ENCODE measurements around the gene SPOCK1. TPM values are rescaled to one million over a fixed set of nuclear protein-coding genes. Genes with fewer than 3 reads are reported as not detected.

Gene SPOCK1
- total and polyA plus RNA-seq, 10 donors, result 0.50 to 17.0 (median 6.6) TPM

DNA sequence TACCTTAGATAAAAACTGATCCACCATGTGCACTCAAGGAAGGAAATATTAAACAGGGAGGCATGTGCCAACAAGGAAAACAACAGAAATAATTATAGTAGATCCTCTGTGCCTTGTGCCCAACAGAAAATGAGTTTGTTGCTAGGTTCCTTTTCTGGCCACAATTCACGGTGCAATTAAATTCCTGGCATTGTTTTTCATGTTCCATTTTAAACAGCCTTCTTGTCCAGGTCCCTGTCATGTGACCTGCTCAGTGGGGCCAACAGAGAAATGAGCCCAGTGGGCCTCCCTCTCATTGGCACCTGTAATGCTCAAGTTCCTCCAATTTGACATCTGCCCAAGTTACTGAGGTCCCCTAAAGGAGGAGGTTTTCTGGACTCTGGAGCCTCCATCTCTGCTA lies 56.5 kb downstream of the SPOCK1 start:
- no peak for DNase-seq
- no peaks in the 10 kb centered on the region for H3K4me1 ChIP-seq
- no peaks in the 10 kb centered on the region for H3K9me3 ChIP-seq
- WGBS, 5 donors, result 56 to 79% (median 73%) methylated on average over 1 of the region's 1 CpG
- H3K36me3 ChIP-seq, result no peaks in the 10 kb centered on the region
- peaks cover 0 to 21% (median 0%) of the 10 kb centered on the region in 7 donors for H3K27me3 ChIP-seq (replicated peaks in 1 of 7)
- H3K4me3 ChIP-seq, result no peak overlapping the region
- TF ChIP-seq POLR2AphosphoS5 (IDR thresholded peaks at IDR 0.05), result no peak
- TF ChIP-seq, protein P1, sequence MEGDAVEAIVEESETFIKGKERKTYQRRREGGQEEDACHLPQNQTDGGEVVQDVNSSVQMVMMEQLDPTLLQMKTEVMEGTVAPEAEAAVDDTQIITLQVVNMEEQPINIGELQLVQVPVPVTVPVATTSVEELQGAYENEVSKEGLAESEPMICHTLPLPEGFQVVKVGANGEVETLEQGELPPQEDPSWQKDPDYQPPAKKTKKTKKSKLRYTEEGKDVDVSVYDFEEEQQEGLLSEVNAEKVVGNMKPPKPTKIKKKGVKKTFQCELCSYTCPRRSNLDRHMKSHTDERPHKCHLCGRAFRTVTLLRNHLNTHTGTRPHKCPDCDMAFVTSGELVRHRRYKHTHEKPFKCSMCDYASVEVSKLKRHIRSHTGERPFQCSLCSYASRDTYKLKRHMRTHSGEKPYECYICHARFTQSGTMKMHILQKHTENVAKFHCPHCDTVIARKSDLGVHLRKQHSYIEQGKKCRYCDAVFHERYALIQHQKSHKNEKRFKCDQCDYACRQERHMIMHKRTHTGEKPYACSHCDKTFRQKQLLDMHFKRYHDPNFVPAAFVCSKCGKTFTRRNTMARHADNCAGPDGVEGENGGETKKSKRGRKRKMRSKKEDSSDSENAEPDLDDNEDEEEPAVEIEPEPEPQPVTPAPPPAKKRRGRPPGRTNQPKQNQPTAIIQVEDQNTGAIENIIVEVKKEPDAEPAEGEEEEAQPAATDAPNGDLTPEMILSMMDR (IDR thresholded peaks at IDR 0.05 in 8 of 11, conservative IDR thresholded peaks at IDR 0.05 in 3 of 11), result no peak
- TF ChIP-seq POLR2A (IDR thresholded peaks at IDR 0.05), result no peak
- intact Hi-C loops (cut with DNase I; ENCODE audit: low total_unique reads), result no loop called here
- no peak overlapping the region for H3K27ac ChIP-seq

DNA sequence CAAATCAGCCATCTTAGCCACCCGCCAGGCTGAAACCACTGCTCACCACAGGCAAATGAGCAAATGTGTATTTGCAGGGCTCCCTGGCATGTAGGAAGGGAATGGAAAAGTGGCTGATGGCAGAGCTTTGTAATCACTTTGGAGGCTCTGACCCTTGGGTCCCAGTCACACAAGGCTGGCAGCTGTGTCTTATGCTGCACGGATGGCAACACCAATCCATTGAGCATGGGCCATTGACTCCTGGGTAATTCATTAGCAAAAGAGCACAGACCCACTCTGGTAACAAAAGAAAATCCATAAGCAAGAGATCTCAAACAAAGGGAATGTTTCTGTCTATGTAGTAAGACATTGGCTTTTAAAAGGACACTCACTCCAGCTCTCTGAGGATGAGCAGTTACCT lies 57.6 kb downstream of the SPOCK1 start:
- H3K4me1 ChIP-seq, result no peaks in the 10 kb centered on the region
- no peak overlapping the region for H3K27ac ChIP-seq
- peaks cover 0 to 24% (median 0%) of the 10 kb centered on the region in 7 donors for H3K27me3 ChIP-seq (replicated peaks in 1 of 7)
- no peak overlapping the region for H3K4me3 ChIP-seq
- no peak for DNase-seq
- H3K9me3 ChIP-seq, result no peaks in the 10 kb centered on the region
- TF ChIP-seq, protein P1 (IDR thresholded peaks at IDR 0.05 in 8 of 11, conservative IDR thresholded peaks at IDR 0.05 in 3 of 11), result no peak
- TF ChIP-seq POLR2A (IDR thresholded peaks at IDR 0.05), result no peak
- TF ChIP-seq POLR2AphosphoS5 (IDR thresholded peaks at IDR 0.05), result no peak
- WGBS, 5 donors, result 75 to 98% (median 94%) methylated on average over 2 of the region's 2 CpGs
- intact Hi-C loops (cut with DNase I; ENCODE audit: low total_unique reads), result no loop called here
- no peaks in the 10 kb centered on the region for H3K36me3 ChIP-seq

DNA sequence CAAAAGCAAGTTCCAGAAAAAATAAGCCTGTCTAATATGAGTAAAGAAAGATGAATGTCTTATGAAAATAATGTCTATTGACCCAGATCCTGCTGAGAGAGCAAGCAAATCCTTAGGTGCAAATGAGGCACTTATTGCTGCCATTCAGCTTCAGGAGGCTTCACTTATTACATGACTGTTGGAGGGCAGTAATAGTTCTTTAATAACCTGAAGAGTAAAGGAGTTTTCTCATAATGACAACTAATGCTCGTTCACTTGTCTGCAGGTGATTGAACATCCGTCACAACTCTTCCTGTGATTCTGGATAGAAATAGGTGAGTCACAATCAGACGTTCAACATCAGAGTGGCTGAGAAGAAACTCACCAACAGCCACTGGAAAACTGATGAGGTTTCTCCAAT lies 58.3 kb downstream of the SPOCK1 start:
- H3K27me3 ChIP-seq (replicated peaks in 1 of 7), result peaks cover 0 to 31% (median 0%) of the 10 kb centered on the region in 7 donors
- no peaks in the 10 kb centered on the region for H3K4me1 ChIP-seq
- TF ChIP-seq POLR2A (IDR thresholded peaks at IDR 0.05) (no peak), POLR2AphosphoS5 (IDR thresholded peaks at IDR 0.05) (no peak)
- TF ChIP-seq, protein P1 (IDR thresholded peaks at IDR 0.05 in 8 of 11, conservative IDR thresholded peaks at IDR 0.05 in 3 of 11), result no peak
- no peaks in the 10 kb centered on the region for H3K9me3 ChIP-seq
- 44 to 76% (median 52%) methylated on average over 3 of the region's 3 CpGs for WGBS, 5 donors
- no peak overlapping the region for H3K4me3 ChIP-seq
- H3K27ac ChIP-seq, result no peak overlapping the region
- intact Hi-C loops (cut with DNase I; ENCODE audit: low total_unique reads), result no loop called here
- H3K36me3 ChIP-seq, result no peaks in the 10 kb centered on the region
- no peak for DNase-seq

DNA sequence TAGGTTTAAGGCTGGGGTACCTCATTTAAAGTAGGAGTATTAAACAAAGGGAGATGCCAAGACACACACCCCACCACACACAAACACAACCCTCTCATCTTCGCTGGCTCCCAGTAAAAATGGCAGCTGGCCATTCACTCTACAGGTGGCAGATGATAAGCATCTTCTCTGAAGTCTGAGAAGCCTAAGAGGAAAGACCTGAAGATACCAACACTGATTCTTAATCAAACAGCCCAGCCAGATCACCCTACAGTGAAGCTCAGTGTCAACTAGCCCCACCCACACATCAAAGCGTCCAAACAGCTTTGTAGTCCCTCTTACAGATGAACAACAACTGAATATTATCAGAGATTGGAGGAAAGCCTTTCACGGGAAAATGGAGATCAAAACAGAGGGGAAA lies 59.5 kb downstream of the SPOCK1 start:
- TF ChIP-seq POLR2AphosphoS5 (IDR thresholded peaks at IDR 0.05), result no peak
- TF ChIP-seq POLR2A (IDR thresholded peaks at IDR 0.05), result no peak
- TF ChIP-seq, protein P1 (IDR thresholded peaks at IDR 0.05 in 8 of 11, conservative IDR thresholded peaks at IDR 0.05 in 3 of 11), result no peak
- Histone ChIP-seq H3K4me1 (no peaks in the 10 kb centered on the region), H3K27me3 (replicated peaks in 1 of 7) (peaks cover 0 to 31% (median 0%) of the 10 kb centered on the region in 7 donors), H3K36me3 (no peaks in the 10 kb centered on the region), H3K9me3 (no peaks in the 10 kb centered on the region), H3K27ac (no peak overlapping the region), H3K4me3 (no peak overlapping the region)
- no peak for DNase-seq
- intact Hi-C loops (cut with DNase I; ENCODE audit: low total_unique reads), result no loop called here
- 56 to 72% (median 67%) methylated on average over 3 of the region's 3 CpGs for WGBS, 5 donors
